ENCODE data around the gene ALOX5AP. TPM values are rescaled to one million over a fixed set of nuclear protein-coding genes. Genes with fewer than 3 reads are reported as not detected.

Gene ALOX5AP
- total and polyA plus RNA-seq, 9 of the 15 experiments (the other 6 are each of a cell fraction or from before 2014, with no cell fraction given) = 0.31 TPM; not detected in 8

DNA sequence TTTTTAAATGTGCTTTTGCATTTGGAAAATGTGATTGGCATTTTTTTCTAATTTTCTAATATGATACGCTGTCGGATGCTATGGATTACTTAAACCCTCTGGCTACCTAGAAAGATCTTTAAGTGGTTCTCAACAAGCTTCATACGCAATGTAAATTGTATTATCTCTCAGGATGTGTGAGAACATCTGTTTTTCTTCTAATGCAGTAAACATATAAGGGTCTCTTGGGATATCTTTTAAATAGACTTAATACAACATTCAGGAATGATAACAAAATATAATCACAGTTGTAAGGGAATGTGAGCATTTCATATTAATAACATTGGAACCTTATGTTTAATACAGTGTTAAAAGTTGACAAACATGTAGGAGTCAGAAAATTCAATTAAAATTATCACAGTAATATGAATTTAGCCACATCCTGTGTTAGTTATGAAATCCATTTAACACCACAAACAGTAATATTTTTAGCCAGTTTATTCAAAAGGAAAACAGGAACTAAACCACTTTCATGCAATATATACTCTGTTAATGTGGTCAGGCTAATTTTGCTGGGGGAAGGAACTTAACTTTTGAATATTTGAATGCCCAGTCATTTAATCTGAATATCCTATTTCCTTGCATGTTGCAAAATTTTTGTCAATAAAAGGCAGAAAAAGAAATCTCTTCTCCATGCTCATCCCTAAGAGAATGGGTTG, 15.0 kb upstream of the ALOX5AP start:
- no peak for ATAC-seq
- in situ Hi-C loops (cut with MboI) (no loop called here), intact Hi-C loops (cut with micrococcal nuclease) (no loop called here)
- TF ChIP-seq EHMT2 (IDR thresholded peaks at IDR 0.05) = no peak
- no peak for TF ChIP-seq TRIM24 (IDR thresholded peaks at IDR 0.05)
- TF ChIP-seq HEY1 (CRISPR knock-in tag; IDR thresholded peaks at IDR 0.05; ENCODE audit: borderline replicate concordance) = no peak
- TF ChIP-seq SAFB2 (IDR thresholded peaks at IDR 0.05; ENCODE audit: borderline replicate concordance, low read depth, low read length, severe bottlenecking) = no peak
- TF ChIP-seq ZBED1 (IDR thresholded peaks at IDR 0.05) = no peak
- TF ChIP-seq CEBPB (tag; IDR thresholded peaks at IDR 0.05) = no peak
- no peak for TF ChIP-seq KDM2B (CRISPR knock-in tag; IDR thresholded peaks at IDR 0.05)
- Histone ChIP-seq H3K79me2 (ENCODE audit: control insufficient read depth, insufficient read depth, low read length) (no peaks in the 10 kb centered on the region), H3K4me1 (replicated peaks in 1 of 2; ENCODE audit: control insufficient read depth in 2 of 2, insufficient read depth in 2 of 2, low read length in 2 of 2) (no peaks in the 10 kb centered on the region), H3K9me1 (ENCODE audit: control insufficient read depth, insufficient read depth, low read length) (no peaks in the 10 kb centered on the region), H2AFZ (ENCODE audit: low read depth, low read length) (no peak overlapping the region), H3K9me3 (replicated peaks; ENCODE audit: control insufficient read depth, insufficient read depth, low read depth, low read length) (no peaks in the 10 kb centered on the region), H3K36me3 (ENCODE audit: control insufficient read depth, insufficient read depth, low read length) (no peaks in the 10 kb centered on the region), H3K4me2 (ENCODE audit: insufficient read depth, low read length) (no peak overlapping the region), H3K27me3 (ENCODE audit: control insufficient read depth in 2 of 2, insufficient read depth in 2 of 2, low read length in 2 of 2) (peaks cover 0 to 7% of the 10 kb centered on the region in 2 experiments; a peak in 4 of 5 replicates), H3K9ac (ENCODE audit: insufficient read depth in 1 of 2, low read depth in 2 of 2, low read length in 2 of 2) (no peak overlapping the region), H3K27ac (ENCODE audit: extremely low read depth, low read depth, low read length) (no peak overlapping the region), H4K20me1 (replicated peaks; ENCODE audit: control insufficient read depth, insufficient read depth, low read length) (no peaks in the 10 kb centered on the region), H3K4me3 (no peak overlapping the region)
- FAIRE-seq = no peak
- CTCF ChIA-PET (ENCODE audit: low intra/inter-chr PET ratio) = no interaction called here
- WGBS (ENCODE audit: insufficient coverage, low coverage, missing lambda C conversion rate) = 4% methylated on average over 3 of the region's 3 CpGs
- no TSS peak for BruUV-seq (replicated peaks)
- no peak for DNase-seq (ENCODE audit: extremely low read depth in 1 of 4, low spot score in 3 of 4)
- POLR2A ChIA-PET = no interaction called here

DNA sequence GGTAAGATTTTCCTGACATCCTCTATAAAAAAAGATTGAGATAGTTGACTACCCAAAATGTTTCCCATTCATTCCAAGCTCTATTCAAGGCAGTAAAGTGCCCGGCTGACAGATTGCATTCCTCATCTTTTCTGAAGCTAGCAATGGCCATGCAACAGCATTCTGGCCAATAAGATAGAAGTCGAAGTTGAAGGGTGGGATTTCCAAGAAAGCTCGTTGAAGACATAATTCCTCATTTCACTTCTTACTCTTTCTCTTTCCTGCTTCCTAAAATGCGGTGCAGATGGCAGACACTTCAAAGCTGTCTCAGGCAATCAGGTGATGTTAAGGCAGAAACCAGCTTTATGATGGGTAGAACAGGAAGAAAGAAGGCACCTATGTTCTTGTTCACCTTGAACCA, 13.4 kb upstream of the ALOX5AP start:
- FAIRE-seq (no peak), DNase-seq (ENCODE audit: extremely low read depth in 1 of 4, low spot score in 3 of 4) (no peak), ATAC-seq (no peak)
- no peak overlapping the region for H3K27ac ChIP-seq (ENCODE audit: extremely low read depth, low read depth, low read length)
- in situ Hi-C loops (cut with MboI) = no loop called here
- CTCF ChIA-PET (ENCODE audit: low intra/inter-chr PET ratio) = no interaction called here
- BruUV-seq (replicated peaks) = no TSS peak
- H3K9ac ChIP-seq (ENCODE audit: insufficient read depth in 1 of 2, low read depth in 2 of 2, low read length in 2 of 2) = no peak overlapping the region
- POLR2A ChIA-PET = no interaction called here
- 0% methylated on average over 4 of the region's 4 CpGs for WGBS (ENCODE audit: insufficient coverage, low coverage, missing lambda C conversion rate)
- H2AFZ ChIP-seq (ENCODE audit: low read depth, low read length) = no peak overlapping the region
- H3K9me3 ChIP-seq (replicated peaks; ENCODE audit: control insufficient read depth, insufficient read depth, low read depth, low read length) = no peaks in the 10 kb centered on the region
- no peaks in the 10 kb centered on the region for H3K4me1 ChIP-seq (replicated peaks in 1 of 2; ENCODE audit: control insufficient read depth in 2 of 2, insufficient read depth in 2 of 2, low read length in 2 of 2)
- H3K27me3 ChIP-seq (ENCODE audit: control insufficient read depth in 2 of 2, insufficient read depth in 2 of 2, low read length in 2 of 2) = peaks cover 0 to under 1% of the 10 kb centered on the region in 2 experiments; a peak in 4 of 5 replicates
- H3K36me3 ChIP-seq (ENCODE audit: control insufficient read depth, insufficient read depth, low read length) = no peaks in the 10 kb centered on the region
- H3K79me2 ChIP-seq (ENCODE audit: control insufficient read depth, insufficient read depth, low read length) = no peaks in the 10 kb centered on the region
- H3K9me1 ChIP-seq (ENCODE audit: control insufficient read depth, insufficient read depth, low read length) = no peaks in the 10 kb centered on the region
- no peaks in the 10 kb centered on the region for H4K20me1 ChIP-seq (replicated peaks; ENCODE audit: control insufficient read depth, insufficient read depth, low read length)
- H3K4me3 ChIP-seq = no peak overlapping the region
- no peak overlapping the region for H3K4me2 ChIP-seq (ENCODE audit: insufficient read depth, low read length)
- intact Hi-C loops (cut with micrococcal nuclease) = no loop called here
- TF ChIP-seq, protein P1, sequence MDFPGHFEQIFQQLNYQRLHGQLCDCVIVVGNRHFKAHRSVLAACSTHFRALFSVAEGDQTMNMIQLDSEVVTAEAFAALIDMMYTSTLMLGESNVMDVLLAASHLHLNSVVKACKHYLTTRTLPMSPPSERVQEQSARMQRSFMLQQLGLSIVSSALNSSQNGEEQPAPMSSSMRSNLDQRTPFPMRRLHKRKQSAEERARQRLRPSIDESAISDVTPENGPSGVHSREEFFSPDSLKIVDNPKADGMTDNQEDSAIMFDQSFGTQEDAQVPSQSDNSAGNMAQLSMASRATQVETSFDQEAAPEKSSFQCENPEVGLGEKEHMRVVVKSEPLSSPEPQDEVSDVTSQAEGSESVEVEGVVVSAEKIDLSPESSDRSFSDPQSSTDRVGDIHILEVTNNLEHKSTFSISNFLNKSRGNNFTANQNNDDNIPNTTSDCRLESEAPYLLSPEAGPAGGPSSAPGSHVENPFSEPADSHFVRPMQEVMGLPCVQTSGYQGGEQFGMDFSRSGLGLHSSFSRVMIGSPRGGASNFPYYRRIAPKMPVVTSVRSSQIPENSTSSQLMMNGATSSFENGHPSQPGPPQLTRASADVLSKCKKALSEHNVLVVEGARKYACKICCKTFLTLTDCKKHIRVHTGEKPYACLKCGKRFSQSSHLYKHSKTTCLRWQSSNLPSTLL (IDR thresholded peaks at IDR 0.05) = no peak
- TF ChIP-seq, protein P2, sequence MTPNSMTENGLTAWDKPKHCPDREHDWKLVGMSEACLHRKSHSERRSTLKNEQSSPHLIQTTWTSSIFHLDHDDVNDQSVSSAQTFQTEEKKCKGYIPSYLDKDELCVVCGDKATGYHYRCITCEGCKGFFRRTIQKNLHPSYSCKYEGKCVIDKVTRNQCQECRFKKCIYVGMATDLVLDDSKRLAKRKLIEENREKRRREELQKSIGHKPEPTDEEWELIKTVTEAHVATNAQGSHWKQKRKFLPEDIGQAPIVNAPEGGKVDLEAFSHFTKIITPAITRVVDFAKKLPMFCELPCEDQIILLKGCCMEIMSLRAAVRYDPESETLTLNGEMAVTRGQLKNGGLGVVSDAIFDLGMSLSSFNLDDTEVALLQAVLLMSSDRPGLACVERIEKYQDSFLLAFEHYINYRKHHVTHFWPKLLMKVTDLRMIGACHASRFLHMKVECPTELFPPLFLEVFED (CRISPR knock-in tag; conservative IDR thresholded peaks at IDR 0.05) = no peak
- no peak for TF ChIP-seq POLR3G (IDR thresholded peaks at IDR 0.05; ENCODE audit: extremely low read depth, insufficient read length, insufficient replicate concordance)
- TF ChIP-seq GTF2F1 (IDR thresholded peaks at IDR 0.05; ENCODE audit: low read depth, low read length) = no peak
- TF ChIP-seq RAD51 (IDR thresholded peaks at IDR 0.05; ENCODE audit: borderline replicate concordance, low read depth) = no peak

Data from K562 (cell line).